Measurements from ENCODE around the gene SLC34A3. TPM values are rescaled to one million over a fixed set of nuclear protein-coding genes. Genes with fewer than 3 reads are reported as not detected.

SLC34A3 gene
- total RNA-seq, 4 donors from 2014 or later = 0.11 to 1.7 (median 0.38) TPM; not detected in 1

DNA sequence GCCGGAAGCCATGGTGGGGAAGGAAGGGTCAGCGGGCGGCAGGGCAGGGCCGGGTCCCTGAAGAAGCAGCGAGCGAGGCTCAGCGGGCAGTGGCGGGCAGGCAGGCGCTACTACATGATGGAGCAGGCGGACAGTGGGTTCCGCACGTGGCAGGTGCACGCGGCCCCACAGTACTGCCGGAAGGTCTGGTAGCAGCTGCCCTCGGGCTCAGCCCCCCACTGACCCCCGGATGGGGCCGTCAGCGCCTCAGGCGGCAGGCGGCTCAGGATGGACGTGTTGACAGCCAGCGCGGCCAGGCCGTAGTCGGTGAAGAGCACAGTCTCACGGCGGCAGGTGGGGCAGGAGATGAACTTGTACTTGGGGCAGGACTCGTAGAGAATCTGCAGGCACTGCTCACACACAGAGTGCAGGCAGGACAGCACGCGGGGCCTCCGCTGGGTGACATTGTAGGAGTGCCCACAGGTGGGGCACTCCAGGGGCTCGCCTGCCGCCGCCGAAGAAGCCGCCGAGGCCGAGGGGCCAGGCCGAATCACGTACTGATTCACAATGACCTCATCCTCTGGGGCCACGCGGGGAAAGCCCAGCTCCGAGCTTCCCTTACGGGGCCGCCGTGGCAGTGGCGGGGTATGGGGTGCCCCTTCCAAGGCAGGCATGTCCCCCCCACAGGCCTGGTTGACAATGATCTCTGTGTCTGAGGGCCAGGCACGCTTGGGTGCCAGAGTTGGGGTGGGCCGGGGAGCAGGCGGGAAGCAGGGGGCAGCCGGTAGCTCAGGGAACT lies 10.2 kb upstream of the SLC34A3 start:
- no peak overlapping the region for H3K4me3 ChIP-seq
- intact Hi-C loops (cut with DNase I) = no loop called here
- H3K36me3 ChIP-seq = peaks cover 0 to 12% (median 0%) of the 10 kb centered on the region in 3 donors
- no peaks in the 10 kb centered on the region for H3K27me3 ChIP-seq
- H3K4me1 ChIP-seq = peaks cover 39 to 83% (median 44%) of the 10 kb centered on the region in 3 donors
- no peak for DNase-seq
- WGBS, 2 donors = 91 to 95% methylated on average over 13 to 19 of the region's 52 CpGs
- no peaks in the 10 kb centered on the region for H3K9me3 ChIP-seq
- H3K27ac ChIP-seq = peak overlapping the region in 1 of 4 donors; percentile 70
- TF ChIP-seq POLR2A (IDR thresholded peaks at IDR 0.05) (no peak), CTCF (IDR thresholded peaks at IDR 0.05) (no peak)

DNA sequence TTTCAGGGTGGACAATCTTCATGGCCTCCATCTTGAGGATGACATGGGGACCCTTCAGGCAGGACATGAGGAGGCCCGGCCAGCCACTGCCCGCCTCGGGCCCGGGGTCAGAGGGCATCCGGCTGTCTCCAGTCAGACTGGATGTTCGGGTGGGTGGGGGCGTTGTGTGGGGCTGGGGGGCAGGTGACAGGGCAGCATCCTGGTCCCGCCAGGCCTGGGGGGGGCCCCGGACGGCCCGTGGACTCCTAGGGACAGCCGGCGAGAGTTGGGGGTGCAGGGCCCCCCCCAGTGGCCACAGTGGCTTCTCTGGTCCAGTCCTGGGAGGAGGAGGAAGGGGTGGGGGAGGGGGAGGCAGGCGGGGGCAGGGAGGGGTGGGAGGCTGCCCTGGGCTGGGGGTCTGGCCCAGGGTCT lies 9.6 kb upstream of the SLC34A3 start:
- intact Hi-C loops (cut with DNase I) = no loop called here
- Histone ChIP-seq H3K27me3 (no peaks in the 10 kb centered on the region), H3K9me3 (no peaks in the 10 kb centered on the region), H3K4me3 (peak overlapping the region; percentile 30 to 89 (median 58)), H3K36me3 (peaks cover 0 to 6% (median 0%) of the 10 kb centered on the region in 3 donors), H3K27ac (peak overlapping the region in 3 of 4 donors; percentile 65 to 97 (median 70)), H3K4me1 (peaks cover 39 to 89% (median 45%) of the 10 kb centered on the region in 3 donors)
- DNase-seq = no peak
- WGBS, 2 donors = no CpG with 5 or more reads among the region's 14 CpGs
- no peak for TF ChIP-seq CTCF (IDR thresholded peaks at IDR 0.05)

GRCh38 chr9:137221506-137222111 lies 9.1 kb upstream of the SLC34A3 start:
- Histone ChIP-seq H3K9me3 (no peaks in the 10 kb centered on the region), H3K27me3 (no peaks in the 10 kb centered on the region), H3K27ac (peak overlapping the region; percentile 65 to 97 (median 83)), H3K4me1 (peaks cover 40 to 90% (median 46%) of the 10 kb centered on the region in 3 donors), H3K4me3 (peak overlapping the region; percentile 30 to 89 (median 58)), H3K36me3 (peaks cover 0 to 1% (median 0%) of the 10 kb centered on the region in 3 donors)
- no peak for DNase-seq
- intact Hi-C loops (cut with DNase I) = no loop called here
- TF ChIP-seq POLR2A (IDR thresholded peaks at IDR 0.05) = no peak
- TF ChIP-seq CTCF (IDR thresholded peaks at IDR 0.05) = no peak
- 4% methylated on average over 10 of the region's 61 CpGs; no CpG with 5 or more reads in 1 of the 2 donors for WGBS, 2 donors

DNA sequence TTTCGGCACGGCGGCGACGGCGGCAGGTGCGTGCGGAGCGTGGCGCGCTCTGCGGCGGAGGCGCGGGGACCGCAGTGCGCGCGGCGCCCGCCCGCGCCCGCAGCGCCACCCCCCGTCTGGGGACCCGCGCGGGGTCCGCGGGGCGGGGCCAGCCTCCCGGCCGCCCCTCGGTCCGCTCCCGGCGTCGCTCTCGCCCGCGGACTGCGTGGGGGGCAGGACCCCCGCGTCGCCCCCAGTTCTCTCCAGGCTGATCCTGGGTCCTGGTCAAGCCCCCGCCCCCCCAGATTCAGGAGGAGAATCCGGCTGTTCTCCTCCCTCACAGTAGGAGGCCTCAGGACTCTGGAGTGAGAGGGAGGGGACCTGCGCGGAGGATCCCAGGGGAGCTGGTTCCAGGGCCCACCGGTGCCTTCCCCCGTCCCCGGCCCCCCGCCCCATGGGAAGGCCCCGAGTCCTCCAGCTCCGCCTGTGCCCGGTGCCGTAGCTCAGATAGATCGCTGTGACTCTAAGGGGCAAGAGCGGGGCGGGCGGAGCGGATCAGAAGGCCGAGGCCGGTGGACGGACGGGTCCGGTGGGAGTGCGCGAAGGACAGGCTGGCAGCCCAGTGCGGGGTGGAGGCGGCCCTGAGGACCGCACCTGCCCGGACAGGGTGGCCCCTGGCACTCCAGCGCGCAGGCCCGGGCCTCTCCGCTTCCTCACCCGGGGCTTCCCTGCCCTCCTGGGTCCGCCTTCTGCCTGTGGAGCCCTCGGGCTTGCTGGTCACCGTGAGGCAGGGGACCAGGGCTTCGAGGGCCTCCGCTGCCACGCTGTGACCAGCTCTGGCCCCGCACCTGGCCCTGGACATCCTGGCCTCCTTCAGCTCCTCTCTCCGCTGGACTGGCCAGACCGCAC lies 8.3 kb upstream of the SLC34A3 start, which contains the start of gene RNF208:
Gene RNF208 (minus strand): TSS at position 51 of the 888 bp plus-strand sequence. CDS start 1,028 bp downstream, outside the sequence.
- Histone ChIP-seq H3K27ac (peak within 1 kb of the TSS; percentile 92 to 97 (median 96)), H3K27me3 (peaks cover 0 to 6% (median 0%) of the 10 kb centered on the region in 4 donors), H3K36me3 (no peaks in the 10 kb centered on the region), H3K4me1 (peaks cover 43 to 90% (median 49%) of the 10 kb centered on the region in 3 donors), H3K9me3 (no peaks in the 10 kb centered on the region), H3K4me3 (peak within 1 kb of the TSS; percentile 47 to 89 (median 66))
- WGBS, 2 donors = 2% methylated on average over 9 of the region's 88 CpGs; no CpG with 5 or more reads in 1 of the 2 donors
- no peak for DNase-seq
- TF ChIP-seq CTCF (IDR thresholded peaks at IDR 0.05) (no peak), POLR2A (IDR thresholded peaks at IDR 0.05) (no peak)
- intact Hi-C loops (cut with DNase I) = no loop called here

Measured in esophagus squamous epithelium (tissue), 5 donors.